OCI-LY7 (cell line): ENCODE data around the gene IL1RAPL2. TPM values are rescaled to one million over a fixed set of nuclear protein-coding genes. Genes with fewer than 3 reads are reported as not detected.

Source experiments
- BruUV-seq: library from RNA; stranded (reverse); fragments of 400-500 nt; replicated peaks from 2 replicates; lab custom pipeline; 2021; lab: Mats Ljungman, UMichigan
- CTCF ChIA-PET: fragments of 300-600 bp; sonication (Branson Sonifier 250); formaldehyde crosslinking; loops from one replicate; lab custom pipeline; 2022; ENCODE audit warnings: antibody characterized with exemption; ENCODE audit not compliant: unreplicated experiment; lab: Charles Lee
- POLR2A ChIA-PET: fragments of 300-600 bp; sonication (Branson Sonifier 250); formaldehyde crosslinking; loops from one replicate; lab custom pipeline; 2022; ENCODE audit warnings: antibody characterized with exemption; lab: Charles Lee
- DNase-seq: peaks from one replicate; pipeline ENCODE4 v3.0.0-alpha.2; 2015; ENCODE audit warnings: low spot score
- H2AFZ ChIP-seq: fragments of 200-600 bp; sonication (generic), shearing (Covaris generic); 2 replicates; pipeline ENCODE4 v1.6.1; 2014; ENCODE audit warnings: mild to moderate bottlenecking, antibody characterized with exemption, low read length, moderate library complexity
- H3K27ac ChIP-seq: fragments of 200-600 bp; sonication (generic); 2 replicates; pipeline ENCODE4 v1.5.1; 2014; ENCODE audit warnings: mixed run types, low read depth, mild to moderate bottlenecking, moderate library complexity, low read length, inconsistent platforms; ENCODE audit not compliant: poor library complexity, severe bottlenecking
- H3K36me3 ChIP-seq: fragments of 200-600 bp; sonication (generic); 2 replicates; pipeline ENCODE4 v1.6.1; 2014; ENCODE audit warnings: mild to moderate bottlenecking, antibody characterized with exemption, low read length, moderate library complexity, mixed read lengths; ENCODE audit not compliant: insufficient read depth
- H3K4me1 ChIP-seq: fragments of 200-600 bp; sonication (generic); 2 replicates; pipeline ENCODE4 v1.5.1; 2014; ENCODE audit warnings: mild to moderate bottlenecking, low read length; ENCODE audit not compliant: insufficient read depth, poor library complexity, severe bottlenecking
- H3K4me2 ChIP-seq: fragments of 200-600 bp; sonication (generic); 2 replicates; pipeline ENCODE4 v1.6.1; 2014; ENCODE audit warnings: mild to moderate bottlenecking, low read length
- H3K4me3 ChIP-seq: fragments of 200-600 bp; sonication (generic); 2 replicates; pipeline ENCODE4 v1.5.1; 2014; ENCODE audit warnings: mild to moderate bottlenecking, low read depth, low read length; ENCODE audit not compliant: poor library complexity, severe bottlenecking
- H3K79me2 ChIP-seq: fragments of 200-600 bp; sonication (generic); 2 replicates; pipeline ENCODE4 v1.6.1; 2016; ENCODE audit warnings: low read depth, mild to moderate bottlenecking, low read length, moderate library complexity, mixed read lengths; ENCODE audit not compliant: insufficient read depth
- H3K9me2 ChIP-seq: fragments of 200-600 bp; sonication (generic); 2 replicates; pipeline ENCODE4 v1.6.1; 2016; ENCODE audit warnings: mild to moderate bottlenecking, low read length, mixed read lengths; ENCODE audit not compliant: insufficient read depth
- H3K9me3 ChIP-seq: fragments of 200-600 bp; sonication (generic); 2 replicates; pipeline ENCODE4 v1.6.1; 2014; ENCODE audit warnings: mild to moderate bottlenecking, mixed run types, low read length, mixed read lengths
- H4K20me1 ChIP-seq: fragments of 200-600 bp; sonication (generic); 2 replicates; pipeline ENCODE4 v1.6.1; 2014; ENCODE audit warnings: mild to moderate bottlenecking, antibody characterized with exemption, low read length, moderate library complexity, mixed read lengths; ENCODE audit not compliant: insufficient read depth
- EZH2phosphoT487 ChIP-seq: fragments of 200-600 bp; sonication (generic); IDR thresholded peaks from 2 replicates; pipeline ENCODE4 v1.6.1; 2018; ENCODE audit warnings: low read depth, borderline replicate concordance, mild to moderate bottlenecking, mixed run types, antibody characterized with exemption, low read length, moderate library complexity, mixed read lengths
- intact Hi-C: fragments of 100-400 bp; cut with micrococcal nuclease; formaldehyde crosslinking; loops from one replicate; pipeline ENCODE4 v1.10.0; 2022; ENCODE audit not compliant: unreplicated experiment
- total RNA-seq, 2 experiments: library from RNA; depleted of rRNA in 1 of 2; stranded (reverse); fragments of >200 nt in 1 of 2; shearing (Covaris generic) in 1 of 2; gene quantifications; 2 replicates each; pipeline ENCODE4 v1.2.3, GENCODE V29; 2014 to 2022
- TF ChIP-seq, protein P1 (sequence below): fragments of 200-600 bp; sonication (generic); conservative IDR thresholded peaks from 2 replicates; pipeline ENCODE4 v1.5.1; 2014; ENCODE audit warnings: mild to moderate bottlenecking, antibody characterized with exemption, low read length, moderate library complexity, mixed read lengths

The IL1RAPL2 gene
- total RNA-seq, 2 experiments from 2014 or later: not detected

DNA sequence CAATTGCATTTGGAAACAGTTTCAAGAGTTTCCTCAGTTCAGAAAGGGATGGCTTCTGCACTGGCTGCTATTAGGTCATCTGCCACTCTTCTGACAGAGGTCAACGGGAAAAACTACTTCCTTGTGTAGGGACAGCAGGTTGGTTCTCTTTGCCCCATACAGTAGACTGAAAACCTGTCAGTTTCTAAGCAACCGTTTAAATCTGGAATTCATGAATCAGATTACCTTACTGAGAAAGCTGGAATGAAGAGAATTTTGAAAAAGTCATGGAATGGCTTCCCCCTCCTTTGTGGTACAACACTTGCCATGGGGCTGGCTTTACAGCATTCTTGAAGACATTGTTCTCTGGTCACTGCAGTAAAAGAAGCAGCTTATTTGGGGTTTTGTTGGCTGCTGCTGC is 240.3 kb downstream of the IL1RAPL2 start:
- intact Hi-C loops: no loop called here
- CTCF ChIA-PET: no interaction called here
- H3K4me2 ChIP-seq: no peak overlapping the region

DNA sequence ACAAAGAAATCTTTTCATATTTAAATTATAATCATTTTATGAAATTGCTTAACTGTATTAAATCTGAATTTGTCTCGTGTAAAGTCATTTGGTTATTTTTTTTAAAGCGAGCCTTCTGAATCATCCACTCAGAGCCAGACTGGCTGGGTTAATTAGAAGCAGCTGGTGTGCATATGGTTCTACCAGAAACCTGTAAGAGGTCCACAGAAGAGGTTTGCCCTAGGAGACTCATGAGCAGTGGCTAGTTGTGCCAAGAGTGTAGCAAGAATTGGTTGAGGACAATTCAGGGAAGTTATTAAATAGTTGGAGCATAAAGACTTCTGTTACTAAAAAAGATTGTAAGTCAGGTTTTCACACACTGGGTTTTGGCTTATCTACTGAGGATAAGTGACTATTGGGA is 267.4 kb downstream of the IL1RAPL2 start:
- no peak for TF ChIP-seq EZH2phosphoT487
- TF ChIP-seq, protein P1, sequence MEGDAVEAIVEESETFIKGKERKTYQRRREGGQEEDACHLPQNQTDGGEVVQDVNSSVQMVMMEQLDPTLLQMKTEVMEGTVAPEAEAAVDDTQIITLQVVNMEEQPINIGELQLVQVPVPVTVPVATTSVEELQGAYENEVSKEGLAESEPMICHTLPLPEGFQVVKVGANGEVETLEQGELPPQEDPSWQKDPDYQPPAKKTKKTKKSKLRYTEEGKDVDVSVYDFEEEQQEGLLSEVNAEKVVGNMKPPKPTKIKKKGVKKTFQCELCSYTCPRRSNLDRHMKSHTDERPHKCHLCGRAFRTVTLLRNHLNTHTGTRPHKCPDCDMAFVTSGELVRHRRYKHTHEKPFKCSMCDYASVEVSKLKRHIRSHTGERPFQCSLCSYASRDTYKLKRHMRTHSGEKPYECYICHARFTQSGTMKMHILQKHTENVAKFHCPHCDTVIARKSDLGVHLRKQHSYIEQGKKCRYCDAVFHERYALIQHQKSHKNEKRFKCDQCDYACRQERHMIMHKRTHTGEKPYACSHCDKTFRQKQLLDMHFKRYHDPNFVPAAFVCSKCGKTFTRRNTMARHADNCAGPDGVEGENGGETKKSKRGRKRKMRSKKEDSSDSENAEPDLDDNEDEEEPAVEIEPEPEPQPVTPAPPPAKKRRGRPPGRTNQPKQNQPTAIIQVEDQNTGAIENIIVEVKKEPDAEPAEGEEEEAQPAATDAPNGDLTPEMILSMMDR: no peak
- Histone ChIP-seq H3K79me2 (no peaks in the 10 kb centered on the region), H3K4me3 (no peak overlapping the region), H3K4me1 (no peaks in the 10 kb centered on the region), H3K36me3 (no peaks in the 10 kb centered on the region), H3K9me3 (no peaks in the 10 kb centered on the region), H3K9me2 (no peaks in the 10 kb centered on the region), H2AFZ (no peak overlapping the region), H4K20me1 (no peaks in the 10 kb centered on the region), H3K27ac (no peak overlapping the region), H3K4me2 (no peak overlapping the region)
- no peak for DNase-seq
- intact Hi-C loops: no loop called here
- no TSS peak for BruUV-seq
- CTCF ChIA-PET: no interaction called here
- POLR2A ChIA-PET: no interaction called here

More for the DNA sequence above, 240.3 kb downstream of the IL1RAPL2 start:
- Histone ChIP-seq H3K9me2 (no peaks in the 10 kb centered on the region), H3K9me3 (no peaks in the 10 kb centered on the region), H3K4me3 (no peak overlapping the region), H4K20me1 (no peaks in the 10 kb centered on the region), H3K79me2 (no peaks in the 10 kb centered on the region), H3K36me3 (no peaks in the 10 kb centered on the region), H3K4me1 (no peaks in the 10 kb centered on the region), H2AFZ (no peak overlapping the region), H3K27ac (no peak overlapping the region)
- no peak for DNase-seq
- POLR2A ChIA-PET: no interaction called here
- TF ChIP-seq EZH2phosphoT487: no peak
- TF ChIP-seq, protein P1: no peak
- no TSS peak for BruUV-seq

DNA sequence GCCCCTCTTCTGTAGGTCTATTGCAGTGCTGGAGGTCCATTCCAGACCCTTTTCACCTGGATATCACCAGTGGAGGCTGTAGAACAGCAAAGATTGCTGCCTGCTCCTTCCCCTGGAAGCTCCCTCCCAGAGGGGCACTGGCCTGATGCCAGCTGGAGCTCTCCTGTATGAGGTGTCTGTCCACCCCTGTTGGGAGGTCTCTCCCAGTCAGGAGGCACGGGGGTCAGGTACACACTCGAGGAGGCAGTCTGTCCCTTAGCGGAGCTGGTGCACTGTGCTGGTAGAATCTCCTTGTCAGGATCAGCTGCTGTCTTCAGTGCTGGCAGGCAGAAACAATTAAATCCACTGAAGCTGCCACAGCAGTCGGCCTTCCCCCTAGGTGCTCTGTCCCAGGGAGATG is 276.6 kb downstream of the IL1RAPL2 start:
- no peaks in the 10 kb centered on the region for H3K9me3 ChIP-seq
- no peak overlapping the region for H2AFZ ChIP-seq
- TF ChIP-seq, protein P1: no peak
- no peak for TF ChIP-seq EZH2phosphoT487
- intact Hi-C loops: no loop called here
- no peaks in the 10 kb centered on the region for H3K79me2 ChIP-seq
- no peaks in the 10 kb centered on the region for H3K36me3 ChIP-seq
- no peaks in the 10 kb centered on the region for H4K20me1 ChIP-seq
- ChIA-PET POLR2A (no interaction called here), CTCF (no interaction called here)
- H3K4me2 ChIP-seq: no peak overlapping the region
- BruUV-seq: no TSS peak
- H3K4me1 ChIP-seq: no peaks in the 10 kb centered on the region
- H3K27ac ChIP-seq: no peak overlapping the region
- no peak overlapping the region for H3K4me3 ChIP-seq
- DNase-seq: no peak
- H3K9me2 ChIP-seq: no peaks in the 10 kb centered on the region
